Fibroblast of villous mesenchyme (primary cell): ENCODE results near the gene ABCC12. TPM values are rescaled to one million over a fixed set of nuclear protein-coding genes. Genes with fewer than 3 reads are reported as not detected.

ENCODE experiments used
- DNase-seq: peaks from one replicate; pipeline ENCODE4 v3.0.0-alpha.2; 2010; ENCODE audit warnings: low read depth
- H3K4me3 ChIP-seq: 2 replicates; pipeline ENCODE4 v1.5.1; 2011; ENCODE audit warnings: low read depth, mild to moderate bottlenecking, low read length
- CTCF ChIP-seq: IDR thresholded peaks from 2 replicates; pipeline ENCODE4 v1.5.1; 2012; ENCODE audit warnings: low read depth, mild to moderate bottlenecking, low read length; ENCODE audit not compliant: insufficient read depth
- total RNA-seq: library from RNA; depleted of rRNA; stranded (reverse); fragments of >200 nt; gene quantifications from 2 replicates; pipeline ENCODE4 v1.2.3, GENCODE V29; 2012

Gene ABCC12
- total RNA-seq, 1 donor = not detected

- DNase-seq = no peak
- TF ChIP-seq CTCF = no peak
Observed at GRCh38 chr16:48132696-48133095, 23.1 kb downstream of the ABCC12 start.

GRCh38 chr16:48131201-48131935 lies 24.4 kb downstream of the ABCC12 start:
- no peak overlapping the region for H3K4me3 ChIP-seq
- no peak for DNase-seq

More at GRCh38 chr16:48132696-48133095, 23.1 kb downstream of the ABCC12 start:
- H3K4me3 ChIP-seq = no peak overlapping the region

GRCh38 chr16:48129926-48130325 lies 25.9 kb downstream of the ABCC12 start:
- DNase-seq = no peak
- no peak for TF ChIP-seq CTCF
- H3K4me3 ChIP-seq = no peak overlapping the region

More at GRCh38 chr16:48131201-48131935, 24.4 kb downstream of the ABCC12 start:
- no peak for TF ChIP-seq CTCF

- DNase-seq = no peak
- no peak for TF ChIP-seq CTCF
- no peak overlapping the region for H3K4me3 ChIP-seq
Observed at GRCh38 chr16:48128769-48129168, 27.0 kb downstream of the ABCC12 start.

- no peak overlapping the region for H3K4me3 ChIP-seq
- peak; percentile 99 for DNase-seq
- TF ChIP-seq CTCF = no peak
Observed at GRCh38 chr16:48126801-48127644, 28.8 kb downstream of the ABCC12 start.

GRCh38 chr16:48125888-48126287 lies 29.9 kb downstream of the ABCC12 start:
- no peak for DNase-seq
- H3K4me3 ChIP-seq = no peak overlapping the region
- no peak for TF ChIP-seq CTCF
